HUES6 (cell line): ENCODE results near the gene LLGL2.

ENCODE experiments used
- H3K27ac ChIP-seq: 2 replicates; pipeline ENCODE4 v1.7.0; 2013; ENCODE audit warnings: low read depth, mild to moderate bottlenecking, low read length, inconsistent platforms
- H3K27me3 ChIP-seq: 2 replicates; pipeline ENCODE4 v1.6.1; 2013; ENCODE audit warnings: low read length; ENCODE audit not compliant: control insufficient read depth, insufficient read depth
- H3K36me3 ChIP-seq: 2 replicates; pipeline ENCODE4 v1.6.1; 2013; ENCODE audit warnings: low read length; ENCODE audit not compliant: control insufficient read depth, insufficient read depth
- H3K4me1 ChIP-seq: 2 replicates; pipeline ENCODE4 v1.6.1; 2013; ENCODE audit warnings: low read length; ENCODE audit not compliant: control insufficient read depth, insufficient read depth
- H3K4me3 ChIP-seq: 2 replicates; pipeline ENCODE4 v1.5.1; 2013; ENCODE audit warnings: low read depth, low read length
- H3K9ac ChIP-seq: one replicate; pipeline ENCODE4 v1.6.1; 2013; ENCODE audit warnings: mild to moderate bottlenecking, low read length
- H3K9me3 ChIP-seq: 2 replicates; pipeline ENCODE4 v1.6.1; 2013; ENCODE audit warnings: low read depth, low read length; ENCODE audit not compliant: control insufficient read depth, insufficient read depth

LLGL2 gene

GRCh38 chr17:75509528-75510258 lies 15.8 kb upstream of the LLGL2 start:
- no peak overlapping the region for H3K27ac ChIP-seq
- H3K9me3 ChIP-seq: no peaks in the 10 kb centered on the region
- no peak overlapping the region for H3K4me3 ChIP-seq
- H3K36me3 ChIP-seq: peaks cover 51% of the 10 kb centered on the region
- no peak overlapping the region for H3K9ac ChIP-seq
- H3K27me3 ChIP-seq: no peaks in the 10 kb centered on the region
- H3K4me1 ChIP-seq: peaks cover 2% of the 10 kb centered on the region; the same call in 1 of the 2 replicates

DNA sequence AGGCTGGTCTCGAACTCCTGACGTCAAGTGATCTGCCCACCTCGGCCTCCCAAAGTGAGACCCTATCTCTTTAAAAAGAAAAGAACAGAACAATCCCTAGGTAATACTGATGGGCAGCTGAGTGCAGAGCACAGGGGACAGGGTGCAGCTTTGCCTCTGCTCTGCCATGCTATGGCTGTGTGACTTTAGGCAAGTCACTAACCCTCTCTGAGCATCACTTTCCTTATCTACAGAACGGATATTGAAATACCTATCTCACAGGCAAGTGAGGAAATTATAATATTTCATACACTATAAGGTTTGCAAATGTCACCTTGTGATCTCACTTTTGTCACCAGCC lies 14.3 kb upstream of the LLGL2 start:
- H3K9me3 ChIP-seq: no peaks in the 10 kb centered on the region
- no peaks in the 10 kb centered on the region for H3K27me3 ChIP-seq
- peaks cover 3% of the 10 kb centered on the region; the same call in 1 of the 2 replicates for H3K4me1 ChIP-seq
- H3K27ac ChIP-seq: no peak overlapping the region
- no peak overlapping the region for H3K9ac ChIP-seq
- peaks cover 40% of the 10 kb centered on the region for H3K36me3 ChIP-seq
- no peak overlapping the region for H3K4me3 ChIP-seq

- peaks cover 34% of the 10 kb centered on the region for H3K36me3 ChIP-seq
- no peaks in the 10 kb centered on the region for H3K9me3 ChIP-seq
- H3K4me3 ChIP-seq: no peak overlapping the region
- peaks cover 3% of the 10 kb centered on the region; the same call in 1 of the 2 replicates for H3K4me1 ChIP-seq
- H3K9ac ChIP-seq: no peak overlapping the region
- no peak overlapping the region for H3K27ac ChIP-seq
- no peaks in the 10 kb centered on the region for H3K27me3 ChIP-seq
These were observed 13.6 kb upstream of the LLGL2 start for GRCh38 chr17:75511610-75512575.

- H3K36me3 ChIP-seq: peaks cover 29% of the 10 kb centered on the region
- peaks cover 9% of the 10 kb centered on the region for H3K4me1 ChIP-seq
- no peak overlapping the region for H3K4me3 ChIP-seq
These were observed 12.4 kb upstream of the LLGL2 start for GRCh38 chr17:75512926-75513640.

DNA sequence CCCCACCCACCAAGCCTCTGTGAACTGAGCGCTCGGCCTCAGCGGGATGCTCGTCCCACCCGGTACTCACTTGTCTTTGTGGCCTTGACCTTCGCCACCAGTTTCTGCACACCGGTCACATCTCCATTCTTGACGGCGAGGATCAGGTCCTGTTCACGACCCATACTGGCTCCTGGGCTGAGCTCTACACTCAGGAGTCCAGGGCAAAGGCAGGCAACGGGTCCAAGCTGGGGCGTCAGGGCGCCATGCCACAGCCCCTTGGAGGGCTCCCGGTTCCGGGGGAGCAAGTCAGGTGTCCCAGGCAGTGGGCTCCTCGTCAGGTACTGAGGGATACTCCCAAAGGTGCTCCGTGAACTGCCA lies 11.9 kb upstream of the LLGL2 start:
- H3K9me3 ChIP-seq: no peaks in the 10 kb centered on the region
- H3K27ac ChIP-seq: no peak overlapping the region
- H3K9ac ChIP-seq: no peak overlapping the region
- H3K36me3 ChIP-seq: peaks cover 25% of the 10 kb centered on the region
- H3K4me1 ChIP-seq: peaks cover 9% of the 10 kb centered on the region
- no peaks in the 10 kb centered on the region for H3K27me3 ChIP-seq
- H3K4me3 ChIP-seq: peak overlapping the region; percentile 95

More at GRCh38 chr17:75512926-75513640, 12.4 kb upstream of the LLGL2 start:
- no peak overlapping the region for H3K27ac ChIP-seq
- no peaks in the 10 kb centered on the region for H3K9me3 ChIP-seq
- H3K27me3 ChIP-seq: no peaks in the 10 kb centered on the region
- H3K9ac ChIP-seq: no peak overlapping the region

GRCh38 chr17:75514299-75514918 lies 11.1 kb upstream of the LLGL2 start:
- Histone ChIP-seq H3K27me3 (no peaks in the 10 kb centered on the region), H3K9me3 (no peaks in the 10 kb centered on the region), H3K4me3 (peak overlapping the region; percentile 95), H3K36me3 (peaks cover 26% of the 10 kb centered on the region), H3K27ac (peak overlapping the region; percentile 70; the same call in 1 of the 2 replicates), H3K4me1 (peaks cover 9% of the 10 kb centered on the region), H3K9ac (peak overlapping the region; percentile 78)

DNA sequence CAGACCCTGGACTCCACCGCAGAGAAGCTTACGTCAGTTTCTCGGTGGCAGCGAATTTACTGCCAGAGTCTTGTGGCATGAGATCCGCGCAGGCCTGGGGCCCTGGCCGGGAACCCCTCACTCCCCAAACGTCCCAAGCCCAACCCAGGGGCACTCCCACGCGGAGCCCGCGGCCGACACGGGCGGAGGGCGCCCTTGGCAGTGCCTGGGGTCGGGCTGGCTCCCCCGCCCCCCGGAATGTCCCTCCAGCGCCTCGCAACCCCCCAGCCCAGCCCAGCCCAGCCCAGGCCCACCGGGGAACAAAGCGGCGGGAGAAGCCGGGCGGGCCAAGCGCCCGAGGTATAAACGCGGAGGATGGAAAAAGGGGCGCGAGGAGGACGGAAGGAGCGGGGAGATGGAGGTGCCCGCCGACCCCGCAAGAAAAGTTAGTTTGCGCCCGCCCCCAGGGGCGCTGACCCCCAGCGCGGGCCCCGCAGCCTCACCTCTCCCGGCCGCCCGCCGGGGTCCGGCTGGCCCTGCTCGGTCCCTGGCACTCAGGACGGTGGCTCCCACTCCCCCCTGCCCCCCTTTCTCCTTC lies 10.5 kb upstream of the LLGL2 start:
- Histone ChIP-seq H3K4me3 (peak overlapping the region; percentile 95), H3K4me1 (peaks cover 9% of the 10 kb centered on the region), H3K27ac (peak overlapping the region; percentile 70; the same call in 1 of the 2 replicates), H3K36me3 (peaks cover 24% of the 10 kb centered on the region), H3K9ac (peak overlapping the region; percentile 78), H3K27me3 (no peaks in the 10 kb centered on the region), H3K9me3 (no peaks in the 10 kb centered on the region)

GRCh38 chr17:75515496-75516254 lies 9.8 kb upstream of the LLGL2 start, which contains the start of gene CASKIN2:
Gene CASKIN2 (minus strand): TSS chr17:75515537. CDS start chr17:75513804, 1,733 bp downstream.
- Histone ChIP-seq H3K9ac (peak within 1 kb of the TSS; percentile 78), H3K9me3 (no peaks in the 10 kb centered on the region), H3K27me3 (no peaks in the 10 kb centered on the region), H3K27ac (peak within 1 kb of the TSS; percentile 70; the same call in 1 of the 2 replicates), H3K4me1 (peaks cover 9% of the 10 kb centered on the region), H3K4me3 (peak within 1 kb of the TSS; percentile 95), H3K36me3 (peaks cover 22% of the 10 kb centered on the region)

GRCh38 chr17:75516255-75516618 lies 9.3 kb upstream of the LLGL2 start, which contains the start of gene TSEN54:
Gene TSEN54 (plus strand): TSS chr17:75516528. CDS start chr17:75516561, 33 bp downstream.
- Histone ChIP-seq H3K4me3 (peak within 1 kb of the TSS; percentile 95), H3K4me1 (peaks cover 9% of the 10 kb centered on the region), H3K27me3 (no peaks in the 10 kb centered on the region), H3K27ac (peak within 1 kb of the TSS; percentile 70; the same call in 1 of the 2 replicates), H3K9me3 (no peaks in the 10 kb centered on the region), H3K36me3 (peaks cover 23% of the 10 kb centered on the region), H3K9ac (peak within 1 kb of the TSS; percentile 42)
